ENCODE measurements around the gene MZT2A. TPM values are rescaled to one million over a fixed set of nuclear protein-coding genes. Genes with fewer than 3 reads are reported as not detected.
"Not testable (repeated sequence)": the region's sequence is repeated elsewhere in the genome, so short reads cannot be mapped to it uniquely, and the experiment has no call there.

The MZT2A gene
- total RNA-seq, result 100 to 1,000 TPM in 1 of 4 donors, 10 to 100 TPM in 3; 78.2 to 110 (median 89.2) TPM

GRCh38 chr2:131492015-131492417, at the start of gene MZT2A:
Gene MZT2A, minus strand, starts transcription at chr2:131492397. Its CDS starts 21 bp downstream, at chr2:131492376.
- WGBS, 2 donors, result 0 to 4% methylated on average over 22 to 27 of the region's 53 CpGs
- DNase-seq (ENCODE audit: low spot score in 2 of 2); intact Hi-C loops (cut with DNase I; ENCODE audit: low total_unique reads): not testable (repeated sequence)
- H3K4me3 ChIP-seq (ENCODE audit: low read depth, poor library complexity, severe bottlenecking), result peak within 1 kb of the TSS; percentile 78

GRCh38 chr2:131538856-131539255, 46.7 kb upstream of the MZT2A start:
- H3K4me3 ChIP-seq (ENCODE audit: low read depth, poor library complexity, severe bottlenecking); intact Hi-C loops (cut with DNase I; ENCODE audit: low total_unique reads): not testable (repeated sequence)
- WGBS, 2 donors, result 83 to 88% methylated on average over 13 of the region's 13 CpGs
- DNase-seq (ENCODE audit: low spot score in 2 of 2), result peak in 1 of 2 donors; percentile 50

DNA sequence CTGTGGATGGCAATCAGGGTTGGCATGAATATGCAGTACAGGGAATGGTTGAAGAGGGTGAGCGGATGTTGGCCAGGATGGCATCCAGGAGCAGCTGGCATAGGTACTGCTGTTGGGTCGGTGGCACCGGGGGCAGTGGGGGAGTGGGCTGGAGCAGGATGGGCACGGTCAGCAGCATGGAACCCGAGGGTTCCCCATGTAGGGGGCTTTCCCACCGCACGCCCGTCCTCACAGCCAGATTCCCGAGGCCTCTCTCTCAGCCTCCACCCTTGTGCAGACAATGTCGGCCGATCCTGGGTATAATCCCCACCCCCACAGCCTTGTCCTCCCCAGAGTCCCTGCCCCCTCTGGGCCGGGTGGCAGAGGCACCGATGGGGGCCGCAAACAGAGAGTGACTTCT, 44.6 kb upstream of the MZT2A start:
- H3K4me3 ChIP-seq (ENCODE audit: low read depth, poor library complexity, severe bottlenecking); intact Hi-C loops (cut with DNase I; ENCODE audit: low total_unique reads): not testable (repeated sequence)
- WGBS, 2 donors, result 87 to 91% methylated on average over 13 to 14 of the region's 14 CpGs
- peak in 1 of 2 donors; percentile 75 for DNase-seq (ENCODE audit: low spot score in 2 of 2)

GRCh38 chr2:131535951-131536826, 44.0 kb upstream of the MZT2A start:
- peak in 1 of 2 donors; percentile 73 for DNase-seq (ENCODE audit: low spot score in 2 of 2)
- 60 to 82% methylated on average over 5 to 14 of the region's 21 CpGs for WGBS, 2 donors
- intact Hi-C loops (cut with DNase I; ENCODE audit: low total_unique reads); H3K4me3 ChIP-seq (ENCODE audit: low read depth, poor library complexity, severe bottlenecking): not testable (repeated sequence)

- DNase-seq (ENCODE audit: low spot score in 2 of 2), result peak in 1 of 2 donors; percentile 76
- WGBS, 2 donors, result 69 to 80% methylated on average over 4 of the region's 4 CpGs
- no peak overlapping the region for H3K4me3 ChIP-seq (ENCODE audit: low read depth, poor library complexity, severe bottlenecking)
- intact Hi-C loops (cut with DNase I; ENCODE audit: low total_unique reads), result no loop called here
- TF ChIP-seq POLR2A (IDR thresholded peaks at IDR 0.05) (no peak), CTCF (IDR thresholded peaks at IDR 0.05) (no peak)
These were observed 43.3 kb upstream of the MZT2A start for GRCh38 chr2:131535526-131535925.

DNA sequence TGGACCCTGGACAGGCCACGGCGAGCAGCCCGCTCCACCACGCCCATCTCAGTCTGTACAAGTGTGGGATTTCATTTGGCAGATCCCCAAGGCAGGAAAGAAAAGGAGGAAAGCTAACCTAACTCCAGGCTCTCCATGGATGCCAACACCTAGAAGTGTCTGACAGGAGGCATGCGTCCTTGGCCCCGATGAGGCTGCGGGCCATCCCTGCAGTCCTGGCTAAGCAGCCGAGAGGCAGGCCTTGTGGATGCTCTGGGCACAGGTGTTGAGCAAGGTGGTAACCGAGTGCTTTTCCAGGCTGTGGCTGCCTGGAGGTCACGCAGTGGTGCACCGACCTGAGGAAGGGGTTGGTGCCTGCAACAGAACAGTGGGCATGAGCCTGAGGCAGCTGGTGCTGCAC, 42.8 kb upstream of the MZT2A start:
- H3K4me3 ChIP-seq (ENCODE audit: low read depth, poor library complexity, severe bottlenecking); intact Hi-C loops (cut with DNase I; ENCODE audit: low total_unique reads): not testable (repeated sequence)
- WGBS, 2 donors, result 76 to 80% methylated on average over 8 to 11 of the region's 11 CpGs
- DNase-seq (ENCODE audit: low spot score in 2 of 2), result peak in 1 of 2 donors; percentile 48

- DNase-seq (ENCODE audit: low spot score in 2 of 2); intact Hi-C loops (cut with DNase I; ENCODE audit: low total_unique reads): not testable (repeated sequence)
- 86% methylated on average over 9 of the region's 13 CpGs; no CpG with 5 or more reads in 1 of the 2 donors for WGBS, 2 donors
These were observed 42.1 kb upstream of the MZT2A start for GRCh38 chr2:131534317-131534672.

GRCh38 chr2:131533609-131534316, 41.6 kb upstream of the MZT2A start:
- H3K4me3 ChIP-seq (ENCODE audit: low read depth, poor library complexity, severe bottlenecking); intact Hi-C loops (cut with DNase I; ENCODE audit: low total_unique reads): not testable (repeated sequence)
- peak; percentile 12 to 81 for DNase-seq (ENCODE audit: low spot score in 2 of 2)
- 67 to 70% methylated on average over 10 to 11 of the region's 17 CpGs for WGBS, 2 donors

More at GRCh38 chr2:131534317-131534672, 42.1 kb upstream of the MZT2A start:
- not testable (repeated sequence) for H3K4me3 ChIP-seq (ENCODE audit: low read depth, poor library complexity, severe bottlenecking)

DNA sequence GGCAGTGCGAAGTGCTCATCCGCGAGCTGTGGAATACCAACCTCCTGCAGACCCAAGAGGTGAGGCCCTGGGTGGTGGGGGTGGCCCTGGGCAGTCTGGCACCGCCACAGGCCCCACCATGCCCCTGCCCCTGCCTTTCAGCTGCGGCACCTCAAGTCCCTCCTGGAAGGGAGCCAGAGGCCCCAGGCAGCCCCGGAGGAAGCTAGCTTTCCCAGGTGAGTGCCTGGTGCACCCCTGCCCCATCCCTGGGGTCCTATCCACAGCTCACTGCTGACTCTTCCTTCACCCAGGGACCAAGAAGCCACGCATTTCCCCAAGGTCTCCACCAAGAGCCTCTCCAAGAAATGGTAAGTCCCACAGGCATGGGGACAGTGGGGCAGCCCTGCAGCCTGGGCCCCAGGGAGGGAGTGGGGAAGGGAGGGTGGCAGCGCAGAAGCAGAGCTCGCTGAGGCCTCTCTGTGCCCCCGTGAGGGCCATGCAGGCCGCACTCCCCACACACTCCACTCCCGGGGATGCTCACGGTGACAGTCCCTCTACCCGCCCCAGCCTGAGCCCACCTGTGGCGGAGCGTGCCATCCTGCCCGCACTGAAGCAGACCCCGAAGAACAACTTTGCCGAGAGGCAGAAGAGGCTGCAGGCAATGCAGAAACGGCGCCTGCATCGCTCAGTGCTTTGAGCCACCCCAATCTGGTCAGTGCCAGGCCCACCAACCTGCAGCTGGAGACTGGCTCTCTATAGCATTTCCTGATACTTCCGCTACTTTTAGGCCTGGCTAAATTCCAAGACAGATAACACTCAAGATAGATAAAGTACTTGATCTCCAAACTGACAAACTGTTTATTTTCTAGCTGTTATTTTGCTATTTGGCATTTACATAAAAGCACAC, 40.8 kb upstream of the MZT2A start:
- H3K4me3 ChIP-seq (ENCODE audit: low read depth, poor library complexity, severe bottlenecking); intact Hi-C loops (cut with DNase I; ENCODE audit: low total_unique reads): not testable (repeated sequence)
- 64 to 77% methylated on average over 16 of the region's 23 CpGs for WGBS, 2 donors
- DNase-seq (ENCODE audit: low spot score in 2 of 2), result peak; percentile 7 to 80

- 83 to 100% methylated on average over 2 to 4 of the region's 11 CpGs for WGBS, 2 donors
- intact Hi-C loops (cut with DNase I; ENCODE audit: low total_unique reads); H3K4me3 ChIP-seq (ENCODE audit: low read depth, poor library complexity, severe bottlenecking): not testable (repeated sequence)
- peak in 1 of 2 donors; percentile 66 for DNase-seq (ENCODE audit: low spot score in 2 of 2)
These were observed 39.5 kb upstream of the MZT2A start for GRCh38 chr2:131531547-131532185.

DNA sequence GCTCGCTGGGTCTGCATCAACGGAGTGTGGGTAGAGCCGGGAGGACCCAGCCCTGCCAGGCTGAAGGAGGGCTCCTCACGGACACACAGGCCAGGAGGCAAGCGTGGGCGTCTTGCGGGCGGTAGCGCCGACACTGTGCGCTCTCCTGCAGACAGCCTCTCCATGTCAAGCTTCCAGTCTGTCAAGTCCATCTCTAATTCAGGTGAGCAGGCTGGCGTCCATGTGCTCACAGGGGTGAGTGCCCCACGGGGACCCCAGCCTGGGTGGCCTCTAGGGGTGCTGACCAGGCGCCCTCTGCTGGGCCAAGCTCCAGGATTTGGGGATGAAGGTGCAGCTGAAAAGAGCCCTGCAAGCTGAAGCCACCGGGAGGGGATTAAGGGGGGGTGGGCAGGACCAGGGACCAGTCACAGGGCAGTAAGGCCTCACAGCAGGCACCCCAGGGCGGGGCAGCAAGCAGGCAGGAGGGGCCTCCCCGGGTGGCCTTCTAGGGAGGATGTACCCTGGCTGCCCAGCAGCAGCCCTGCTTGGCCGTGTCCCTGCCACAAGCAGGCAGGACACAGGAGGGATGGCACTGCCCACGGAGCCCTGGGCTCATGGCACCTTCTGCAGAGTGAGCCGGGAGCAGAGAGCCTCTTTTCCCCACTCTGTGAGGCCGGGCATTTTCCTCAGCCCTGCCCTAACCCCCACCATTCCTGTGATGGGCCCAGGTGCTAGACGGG, 38.6 kb upstream of the MZT2A start:
- intact Hi-C loops (cut with DNase I; ENCODE audit: low total_unique reads); H3K4me3 ChIP-seq (ENCODE audit: low read depth, poor library complexity, severe bottlenecking): not testable (repeated sequence)
- peak in 1 of 2 donors; percentile 74 for DNase-seq (ENCODE audit: low spot score in 2 of 2)
- WGBS, 2 donors, result 72 to 80% methylated on average over 2 to 19 of the region's 22 CpGs

DNA sequence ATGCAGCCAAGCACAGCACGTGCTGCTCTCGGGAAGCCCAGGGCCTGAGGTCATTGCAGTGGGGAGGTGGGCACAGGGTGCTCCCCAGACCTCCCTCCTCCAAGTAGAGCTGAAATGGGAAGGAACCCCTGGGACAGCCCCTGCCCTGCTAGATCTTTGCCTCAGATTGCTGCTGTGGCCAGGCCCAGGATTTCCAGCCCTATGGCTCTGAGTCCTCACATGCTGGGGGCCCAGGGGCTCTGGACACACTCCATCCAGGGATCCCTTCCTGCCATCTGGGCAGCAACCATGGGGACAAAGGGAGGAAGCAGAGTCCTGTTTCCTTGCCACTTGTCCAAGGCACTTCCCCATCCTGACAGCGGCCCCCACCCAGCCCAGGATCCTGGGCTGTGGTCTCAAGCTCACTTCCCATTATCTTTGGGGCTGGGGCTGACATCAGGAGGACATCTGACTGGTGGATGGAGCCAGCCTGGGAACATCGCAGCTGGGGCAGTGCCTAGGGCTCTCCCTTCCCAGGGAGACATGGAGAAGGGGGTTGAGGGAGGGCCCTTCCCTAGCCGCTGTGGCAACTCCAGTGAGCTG, 37.8 kb upstream of the MZT2A start:
- WGBS, 2 donors, result 90 to 95% methylated on average over 4 to 5 of the region's 5 CpGs
- intact Hi-C loops (cut with DNase I; ENCODE audit: low total_unique reads); H3K4me3 ChIP-seq (ENCODE audit: low read depth, poor library complexity, severe bottlenecking): not testable (repeated sequence)
- peak in 1 of 2 donors; percentile 76 for DNase-seq (ENCODE audit: low spot score in 2 of 2)

All from lower leg skin (tissue), 4 donors.